ENCODE results near the gene PPIG.
"Not testable (repeated sequence)": the region's sequence is repeated elsewhere in the genome, so short reads cannot be mapped to it uniquely, and the experiment has no call there.

Gene PPIG

GRCh38 chr2:169596546-169596945, 12.4 kb downstream of the PPIG start:
- DNase-seq (ENCODE audit: low spot score): not testable (repeated sequence)

GRCh38 chr2:169598982-169599381, 14.8 kb downstream of the PPIG start:
- DNase-seq (ENCODE audit: low spot score): no peak

GRCh38 chr2:169599568-169599967, 15.4 kb downstream of the PPIG start:
- no peak for DNase-seq (ENCODE audit: low spot score)

GRCh38 chr2:169609264-169609663, 25.1 kb downstream of the PPIG start:
- no peak for DNase-seq (ENCODE audit: low spot score)

- peak; percentile 40 for DNase-seq (ENCODE audit: low spot score)
Measured at GRCh38 chr2:169613876-169614275, 29.7 kb downstream of the PPIG start.

- DNase-seq (ENCODE audit: low spot score): not testable (repeated sequence)
Measured at GRCh38 chr2:169615982-169616381, 31.8 kb downstream of the PPIG start.

- DNase-seq (ENCODE audit: low spot score): no peak
Measured at GRCh38 chr2:169619946-169620345, 35.8 kb downstream of the PPIG start.

GRCh38 chr2:169620509-169620908, 36.4 kb downstream of the PPIG start:
- DNase-seq (ENCODE audit: low spot score): no peak

- no peak for DNase-seq (ENCODE audit: low spot score)
Measured at GRCh38 chr2:169623235-169623634, 39.1 kb downstream of the PPIG start.

- DNase-seq (ENCODE audit: low spot score): no peak
Measured at GRCh38 chr2:169625781-169626180, 41.6 kb downstream of the PPIG start.

GRCh38 chr2:169636440-169637097, 52.4 kb downstream of the PPIG start:
- no peak for DNase-seq (ENCODE audit: low spot score)

GRCh38 chr2:169637620-169638019, 53.5 kb downstream of the PPIG start:
- no peak for DNase-seq (ENCODE audit: low spot score)

GRCh38 chr2:169640104-169640503, 56.0 kb downstream of the PPIG start:
- no peak for DNase-seq (ENCODE audit: low spot score)

- DNase-seq (ENCODE audit: low spot score): no peak
Measured at GRCh38 chr2:169641464-169641863, 57.3 kb downstream of the PPIG start.

- no peak for DNase-seq (ENCODE audit: low spot score)
Measured at GRCh38 chr2:169644173-169644572, 60.0 kb downstream of the PPIG start.

GRCh38 chr2:169647496-169647895, 63.3 kb downstream of the PPIG start:
- DNase-seq (ENCODE audit: low spot score): no peak

GRCh38 chr2:169649278-169649677, 65.1 kb downstream of the PPIG start:
- DNase-seq (ENCODE audit: low spot score): no peak

GRCh38 chr2:169653636-169654035, 69.5 kb downstream of the PPIG start:
- DNase-seq (ENCODE audit: low spot score): no peak

- DNase-seq (ENCODE audit: low spot score): no peak
Measured at GRCh38 chr2:169656164-169656563, 72.0 kb downstream of the PPIG start.

GRCh38 chr2:169658877-169659276, 74.7 kb downstream of the PPIG start:
- no peak for DNase-seq (ENCODE audit: low spot score)

- DNase-seq (ENCODE audit: low spot score): no peak
Measured at GRCh38 chr2:169659320-169659719, 75.2 kb downstream of the PPIG start.

GRCh38 chr2:169661265-169661664, 77.1 kb downstream of the PPIG start:
- DNase-seq (ENCODE audit: low spot score): no peak

- no peak for DNase-seq (ENCODE audit: low spot score)
Measured at GRCh38 chr2:169662744-169663143, 78.6 kb downstream of the PPIG start.

GRCh38 chr2:169663247-169663646, 79.1 kb downstream of the PPIG start:
- DNase-seq (ENCODE audit: low spot score): no peak

- DNase-seq (ENCODE audit: low spot score): no peak
Measured at GRCh38 chr2:169664600-169664977, 80.4 kb downstream of the PPIG start.

Data from COLO829 (cell line).